ENCODE data around the gene C12orf60. TPM values are rescaled to one million over a fixed set of nuclear protein-coding genes. Genes with fewer than 3 reads are reported as not detected.

Gene C12orf60
- polyA plus RNA-seq, 1 experiment = 0.71 TPM

DNA sequence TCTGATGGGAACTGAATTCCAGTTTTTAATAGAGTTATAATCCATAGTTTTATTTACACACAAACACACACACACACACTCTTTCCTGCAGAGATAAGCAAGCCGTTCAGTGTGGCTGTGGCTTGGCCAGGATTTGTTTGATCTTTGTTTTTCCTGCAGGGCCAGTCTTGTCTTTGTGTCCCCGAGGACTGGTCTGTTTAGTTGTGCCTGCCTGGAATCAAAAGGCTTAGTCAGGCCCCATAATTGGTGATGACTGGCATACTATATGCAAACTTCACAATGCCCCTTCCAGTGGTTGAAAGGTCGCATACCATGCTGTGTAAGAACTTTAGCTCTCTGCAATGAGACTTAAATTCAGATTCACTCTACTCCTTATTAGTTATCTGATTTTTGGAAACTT lies 26.2 kb upstream of the C12orf60 start:
- ChIA-PET POLR2A (no interaction called here), CTCF (interaction anchor here (0.5 to 1.1 kb wide), 2 partner anchors 23 to 249 kb away, joined by 3 to 4 read pairs; no protein-coding TSS in a partner anchor)
- Histone ChIP-seq H3K27me3 (ENCODE audit: control insufficient read depth, insufficient read depth, low read length) (no peaks in the 10 kb centered on the region), H3K4me3 (ENCODE audit: low read depth, low read length) (no peak overlapping the region), H3K36me3 (ENCODE audit: control insufficient read depth, insufficient read depth, low read length) (no peaks in the 10 kb centered on the region)
- no peak for DNase-seq (ENCODE audit: low read depth)
- TF ChIP-seq, protein P1, sequence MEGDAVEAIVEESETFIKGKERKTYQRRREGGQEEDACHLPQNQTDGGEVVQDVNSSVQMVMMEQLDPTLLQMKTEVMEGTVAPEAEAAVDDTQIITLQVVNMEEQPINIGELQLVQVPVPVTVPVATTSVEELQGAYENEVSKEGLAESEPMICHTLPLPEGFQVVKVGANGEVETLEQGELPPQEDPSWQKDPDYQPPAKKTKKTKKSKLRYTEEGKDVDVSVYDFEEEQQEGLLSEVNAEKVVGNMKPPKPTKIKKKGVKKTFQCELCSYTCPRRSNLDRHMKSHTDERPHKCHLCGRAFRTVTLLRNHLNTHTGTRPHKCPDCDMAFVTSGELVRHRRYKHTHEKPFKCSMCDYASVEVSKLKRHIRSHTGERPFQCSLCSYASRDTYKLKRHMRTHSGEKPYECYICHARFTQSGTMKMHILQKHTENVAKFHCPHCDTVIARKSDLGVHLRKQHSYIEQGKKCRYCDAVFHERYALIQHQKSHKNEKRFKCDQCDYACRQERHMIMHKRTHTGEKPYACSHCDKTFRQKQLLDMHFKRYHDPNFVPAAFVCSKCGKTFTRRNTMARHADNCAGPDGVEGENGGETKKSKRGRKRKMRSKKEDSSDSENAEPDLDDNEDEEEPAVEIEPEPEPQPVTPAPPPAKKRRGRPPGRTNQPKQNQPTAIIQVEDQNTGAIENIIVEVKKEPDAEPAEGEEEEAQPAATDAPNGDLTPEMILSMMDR (IDR thresholded peaks at IDR 0.05; ENCODE audit: insufficient read depth, low read depth, low read length) = no peak

DNA sequence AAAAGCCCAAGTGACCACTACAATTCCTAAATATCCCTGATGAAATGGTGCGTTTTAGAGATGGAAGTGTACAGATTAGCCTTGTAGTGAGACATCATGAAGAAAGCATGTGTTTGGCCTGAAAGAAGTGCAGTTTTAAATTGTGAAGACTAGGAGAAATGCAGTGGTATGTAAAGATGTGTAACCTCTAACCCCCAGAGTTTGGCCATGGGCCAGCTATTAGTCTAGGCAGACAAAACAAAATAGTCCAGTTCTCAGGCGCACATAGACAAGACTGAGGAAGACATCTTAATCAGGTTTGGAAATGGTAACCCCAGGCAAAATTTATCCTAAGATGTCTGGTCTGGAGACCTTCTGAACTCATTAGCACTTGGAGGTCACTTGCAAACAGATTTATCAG lies 23.6 kb upstream of the C12orf60 start:
- no peaks in the 10 kb centered on the region for H3K36me3 ChIP-seq (ENCODE audit: control insufficient read depth, insufficient read depth, low read length)
- no peak for DNase-seq (ENCODE audit: low read depth)
- TF ChIP-seq, protein P1 (IDR thresholded peaks at IDR 0.05; ENCODE audit: insufficient read depth, low read depth, low read length) = no peak
- H3K27me3 ChIP-seq (ENCODE audit: control insufficient read depth, insufficient read depth, low read length) = no peaks in the 10 kb centered on the region
- CTCF ChIA-PET = no interaction called here
- H3K4me3 ChIP-seq (ENCODE audit: low read depth, low read length) = no peak overlapping the region
- POLR2A ChIA-PET = interaction anchor here (0.6 kb wide), 1 partner anchor 24 kb away, joined by 3 read pairs; the partner anchor contains the start of gene C12orf60

DNA sequence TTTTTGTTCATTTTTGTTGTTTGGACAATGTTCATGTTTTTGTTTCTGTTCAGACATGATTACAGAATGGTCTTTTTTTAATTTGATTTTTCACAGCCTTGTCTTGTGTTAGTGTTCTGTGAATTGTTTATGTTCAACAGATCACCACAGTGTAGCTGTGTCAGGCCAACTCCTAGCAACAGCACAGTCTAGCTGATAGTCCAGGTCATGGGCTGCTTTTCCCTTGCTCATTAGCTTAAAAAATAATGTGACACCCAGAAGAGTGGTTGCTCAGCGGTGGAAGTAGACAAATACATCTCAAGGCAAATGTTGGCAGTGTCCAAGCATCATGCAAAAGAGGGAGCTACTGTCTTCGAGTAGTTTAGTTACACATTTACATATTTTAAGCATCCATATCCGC lies 22.6 kb upstream of the C12orf60 start:
- TF ChIP-seq, protein P1 (IDR thresholded peaks at IDR 0.05; ENCODE audit: insufficient read depth, low read depth, low read length) = no peak
- H3K36me3 ChIP-seq (ENCODE audit: control insufficient read depth, insufficient read depth, low read length) = no peaks in the 10 kb centered on the region
- CTCF ChIA-PET = interaction anchor here (0.7 kb wide), 1 partner anchor 215 kb away, joined by 4 read pairs; no protein-coding TSS in a partner anchor
- DNase-seq (ENCODE audit: low read depth) = no peak
- POLR2A ChIA-PET = no interaction called here
- H3K27me3 ChIP-seq (ENCODE audit: control insufficient read depth, insufficient read depth, low read length) = no peaks in the 10 kb centered on the region
- no peak overlapping the region for H3K4me3 ChIP-seq (ENCODE audit: low read depth, low read length)

DNA sequence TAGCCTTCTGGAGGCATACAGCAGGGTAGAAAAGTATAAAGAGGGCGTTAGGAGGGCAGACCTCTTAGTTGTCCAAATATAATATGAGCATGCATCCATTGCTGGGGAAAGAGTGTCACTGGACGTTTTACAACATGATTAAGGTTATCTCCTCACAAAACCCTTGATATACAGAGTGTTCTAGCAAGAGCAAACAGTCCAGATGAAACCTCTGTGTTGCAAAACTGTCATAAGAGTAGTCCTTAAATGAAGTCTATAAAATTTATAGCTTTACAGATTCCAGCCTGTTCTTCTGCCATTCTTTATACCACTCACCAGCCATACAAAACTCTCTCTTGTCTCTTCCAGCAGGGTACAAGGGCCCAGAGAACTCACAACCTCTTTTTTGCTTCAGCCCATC lies 21.9 kb upstream of the C12orf60 start:
- no peak for DNase-seq (ENCODE audit: low read depth)
- ChIA-PET CTCF (interaction anchor here (1.3 kb wide), 1 partner anchor 11 kb away, joined by 3 read pairs; a partner anchor contains a TSS), POLR2A (no interaction called here)
- Histone ChIP-seq H3K27me3 (ENCODE audit: control insufficient read depth, insufficient read depth, low read length) (no peaks in the 10 kb centered on the region), H3K36me3 (ENCODE audit: control insufficient read depth, insufficient read depth, low read length) (no peaks in the 10 kb centered on the region), H3K4me3 (ENCODE audit: low read depth, low read length) (no peak overlapping the region)
- TF ChIP-seq, protein P1 (IDR thresholded peaks at IDR 0.05; ENCODE audit: insufficient read depth, low read depth, low read length) = no peak

DNA sequence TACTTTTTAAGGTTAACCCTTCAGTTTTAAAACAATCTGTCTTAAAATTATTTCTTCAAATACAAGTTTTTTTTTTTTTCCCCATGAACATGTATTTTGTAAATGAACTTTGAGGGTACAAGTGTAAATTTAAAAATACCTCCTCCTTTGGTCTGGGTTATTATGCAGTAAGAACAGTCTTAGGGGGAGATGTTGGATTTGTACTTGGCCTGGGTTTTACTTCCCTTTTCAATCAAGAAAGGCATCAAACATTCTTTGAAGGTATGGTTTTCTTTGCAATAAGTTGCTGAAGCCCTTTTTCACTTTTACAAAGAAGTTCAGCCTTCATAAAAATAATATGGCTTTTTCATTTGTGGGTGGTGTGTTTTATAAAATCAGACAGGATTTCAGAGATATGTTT lies 20.7 kb upstream of the C12orf60 start:
- CTCF ChIA-PET = interaction anchor here (1.3 kb wide), 1 partner anchor 12 kb away, joined by 3 read pairs; a partner anchor contains a TSS
- no peak overlapping the region for H3K4me3 ChIP-seq (ENCODE audit: low read depth, low read length)
- DNase-seq (ENCODE audit: low read depth) = no peak
- POLR2A ChIA-PET = no interaction called here
- H3K27me3 ChIP-seq (ENCODE audit: control insufficient read depth, insufficient read depth, low read length) = no peaks in the 10 kb centered on the region
- TF ChIP-seq, protein P1 (IDR thresholded peaks at IDR 0.05; ENCODE audit: insufficient read depth, low read depth, low read length) = no peak
- peaks cover 2% of the 10 kb centered on the region; the same call in 1 of the 2 replicates for H3K36me3 ChIP-seq (ENCODE audit: control insufficient read depth, insufficient read depth, low read length)
